Thoracic aorta (tissue), 2 donors: Measurements from ENCODE around the gene TOR1AIP2. TPM values are rescaled to one million over a fixed set of nuclear protein-coding genes. Genes with fewer than 3 reads are reported as not detected.

ENCODE experiments used
- ATAC-seq: fragments of 150-250 bp; one replicate; pipeline ENCODE4 v1.8.0; 2017; ENCODE audit warnings: low read depth; ENCODE audit not compliant: insufficient number of reproducible peaks, low FRiP score
- DNase-seq: peaks from one replicate; pipeline ENCODE4 v3.0.0-alpha.2; 2020; ENCODE audit warnings: low spot score
- H3K27ac ChIP-seq, 2 donors: fragments of 200-600 bp; sonication (generic); 1 replicate in 1 of 2; 2 replicates in 1 of 2; pipeline ENCODE4 v1.5.1; 2016; ENCODE audit warnings: mild to moderate bottlenecking in 2 of 2, moderate library complexity in 2 of 2
- H3K27me3 ChIP-seq: fragments of 200-600 bp; sonication (generic); replicated peaks from 2 replicates; pipeline ENCODE4 v1.6.0; 2016; ENCODE audit warnings: mild to moderate bottlenecking; ENCODE audit not compliant: insufficient read depth
- H3K36me3 ChIP-seq: fragments of 200-600 bp; sonication (generic); one replicate; pipeline ENCODE4 v1.5.1; 2016
- H3K4me1 ChIP-seq, 2 donors: fragments of 200-600 bp; sonication (generic); 1 replicate in 1 of 2; 2 replicates in 1 of 2; pipeline versions ENCODE4 v1.5.1 to v1.6.0; 2016; ENCODE audit warnings: low read depth in 2 of 2, mild to moderate bottlenecking in 1 of 2; ENCODE audit not compliant: control insufficient read depth in 1 of 2
- H3K4me3 ChIP-seq: fragments of 200-600 bp; sonication (generic); 2 replicates; pipeline ENCODE4 v1.5.1; 2016; ENCODE audit warnings: mild to moderate bottlenecking
- H3K9me3 ChIP-seq: fragments of 200-600 bp; sonication (generic); 2 replicates; pipeline ENCODE4 v1.5.1; 2016
- CTCF ChIP-seq: fragments of 200-600 bp; sonication (generic); IDR thresholded peaks from one replicate; pipeline ENCODE4 v1.5.1; 2019; ENCODE audit warnings: antibody characterized with exemption
- total RNA-seq, 2 donors: library from RNA; depleted of rRNA; stranded (reverse); fragments of >200 nt; gene quantifications; one replicate each; pipeline versions ENCODE4 v1.1.0 to v1.2.3, GENCODE V29; 2016

The TOR1AIP2 gene
- total RNA-seq, 2 donors from 2014 or later = 45.9 to 74.1 TPM

DNA sequence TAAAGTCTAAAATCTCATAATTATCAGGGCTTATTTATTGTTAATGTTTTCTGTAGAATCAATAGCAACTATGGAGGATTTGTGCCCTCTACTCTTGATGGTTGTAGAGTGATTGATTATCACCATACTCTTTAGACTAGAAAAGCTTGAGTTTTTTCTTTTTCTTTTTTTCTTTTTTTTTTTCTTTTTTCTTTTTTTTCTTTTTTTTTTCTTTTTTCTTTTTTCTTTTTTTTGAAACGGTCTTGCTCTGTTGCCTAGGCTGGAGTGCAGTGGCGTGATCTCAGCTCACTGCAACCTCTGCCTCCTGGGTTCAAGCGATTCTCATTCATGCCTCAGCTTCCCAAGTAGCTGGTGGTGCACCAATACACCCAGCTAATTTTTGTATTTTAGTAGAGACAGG, 34.2 kb upstream of the TOR1AIP2 start:
- no peak overlapping the region for H3K27ac ChIP-seq
- H3K9me3 ChIP-seq = no peaks in the 10 kb centered on the region
- no peaks in the 10 kb centered on the region for H3K4me1 ChIP-seq
- no peak for TF ChIP-seq CTCF
- H3K4me3 ChIP-seq = no peak overlapping the region
- ATAC-seq (no peak), DNase-seq (no peak)
- no peaks in the 10 kb centered on the region for H3K27me3 ChIP-seq
- H3K36me3 ChIP-seq = peaks cover 25% of the 10 kb centered on the region

DNA sequence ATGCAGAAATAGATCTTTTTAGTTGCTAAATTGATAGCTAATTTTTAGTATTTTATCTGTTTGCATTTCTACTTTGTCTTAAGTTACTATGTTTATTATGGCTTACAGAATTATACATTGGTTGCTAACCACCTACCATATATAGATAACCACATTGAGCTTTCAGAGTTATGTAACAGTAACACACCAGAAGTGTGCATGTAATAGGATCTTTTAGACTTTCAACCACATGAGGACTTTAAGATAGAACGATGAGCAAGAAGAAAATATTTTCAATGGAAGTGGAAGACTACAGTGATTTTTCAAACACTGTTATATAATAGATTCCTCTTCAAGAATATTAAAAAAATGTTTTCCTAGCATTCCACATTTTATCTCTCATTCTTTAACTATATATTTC, 33.3 kb upstream of the TOR1AIP2 start:
- Histone ChIP-seq H3K4me1 (no peaks in the 10 kb centered on the region), H3K4me3 (no peak overlapping the region), H3K27ac (no peak overlapping the region), H3K36me3 (peaks cover 25% of the 10 kb centered on the region), H3K9me3 (no peaks in the 10 kb centered on the region), H3K27me3 (no peaks in the 10 kb centered on the region)
- no peak for ATAC-seq
- no peak for DNase-seq
- TF ChIP-seq CTCF = no peak

DNA sequence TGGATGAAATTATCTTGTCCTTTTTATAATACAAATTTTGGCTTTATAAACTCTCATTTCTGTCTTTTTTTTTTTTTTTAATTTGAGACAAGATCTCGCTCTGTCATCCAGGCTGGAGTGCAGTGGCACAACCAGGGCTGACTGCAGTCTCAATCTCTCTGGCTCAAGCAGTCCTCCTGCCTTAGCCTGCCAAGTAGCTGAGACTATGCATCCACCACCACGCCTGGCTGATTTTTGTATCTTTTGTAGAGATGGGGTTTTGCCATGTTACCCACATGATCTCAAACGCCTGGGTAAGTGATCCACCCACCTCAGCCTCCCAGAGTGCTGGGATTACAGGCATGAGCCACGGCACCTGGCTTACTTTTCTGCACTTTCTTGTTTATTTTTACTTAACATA, 12.0 kb upstream of the TOR1AIP2 start:
- DNase-seq = no peak

DNA sequence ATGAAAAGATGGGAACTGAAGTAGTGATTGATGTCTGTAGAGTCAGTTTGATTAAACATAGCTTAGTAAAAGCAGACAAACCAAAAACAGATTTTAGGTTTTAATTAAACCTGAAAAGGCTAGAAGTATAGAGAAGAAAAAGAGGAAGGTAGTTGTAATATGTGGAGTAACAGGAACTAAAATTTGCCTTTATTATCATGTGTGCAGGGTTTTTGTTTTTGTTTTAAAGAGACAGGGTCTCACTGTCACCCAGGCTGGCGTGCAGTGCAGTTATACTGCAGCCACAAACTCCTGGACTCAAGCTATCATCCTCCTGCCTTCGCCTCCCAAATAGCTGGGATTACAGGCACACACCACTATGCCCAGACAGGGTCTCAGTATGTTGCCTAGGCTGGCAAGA, 10.5 kb upstream of the TOR1AIP2 start:
- Histone ChIP-seq H3K4me3 (peak overlapping the region; percentile 30), H3K36me3 (peaks cover 44% of the 10 kb centered on the region), H3K4me1 (peaks cover 42% of the 10 kb centered on the region in 2 donors), H3K27me3 (no peaks in the 10 kb centered on the region), H3K27ac (no peak overlapping the region), H3K9me3 (no peaks in the 10 kb centered on the region)
- no peak for TF ChIP-seq CTCF
- ATAC-seq = no peak
- no peak for DNase-seq

More for the DNA sequence above, 12.0 kb upstream of the TOR1AIP2 start:
- no peak overlapping the region for H3K4me3 ChIP-seq
- no peaks in the 10 kb centered on the region for H3K27me3 ChIP-seq
- TF ChIP-seq CTCF = no peak
- H3K4me1 ChIP-seq = peaks cover 32 to 33% of the 10 kb centered on the region in 2 donors
- H3K27ac ChIP-seq = no peak overlapping the region
- peaks cover 43% of the 10 kb centered on the region for H3K36me3 ChIP-seq
- no peak for ATAC-seq
- no peaks in the 10 kb centered on the region for H3K9me3 ChIP-seq

DNA sequence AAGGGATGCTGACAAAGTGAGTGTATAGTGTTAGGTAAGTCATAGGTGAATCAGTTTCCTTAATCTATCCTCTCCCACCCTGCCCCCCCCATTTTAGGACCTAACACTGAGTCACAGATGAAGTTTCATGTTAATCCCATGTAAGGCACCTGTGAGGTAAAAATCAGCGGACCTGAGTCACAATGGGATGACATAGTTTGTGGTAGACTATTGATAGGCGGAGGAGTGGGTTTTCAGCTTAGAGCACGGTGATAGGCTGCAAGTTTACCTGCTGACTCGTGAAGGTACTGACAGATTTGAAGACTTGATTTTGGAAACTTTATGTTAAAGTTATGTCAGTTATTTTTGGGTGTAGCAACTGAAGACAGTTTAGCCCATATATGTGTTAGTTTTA, 6.1 kb upstream of the TOR1AIP2 start:
- DNase-seq (no peak), ATAC-seq (no peak)
- Histone ChIP-seq H3K36me3 (peaks cover 12% of the 10 kb centered on the region), H3K4me3 (peak overlapping the region; percentile 96), H3K4me1 (peaks cover 48 to 52% of the 10 kb centered on the region in 2 donors), H3K9me3 (no peaks in the 10 kb centered on the region), H3K27me3 (no peaks in the 10 kb centered on the region), H3K27ac (peak overlapping the region; percentile 74 to 99)
- no peak for TF ChIP-seq CTCF
